GM23248 (cell line): ENCODE measurements around the gene YPEL2. TPM values are rescaled to one million over a fixed set of nuclear protein-coding genes. Genes with fewer than 3 reads are reported as not detected.
"Not testable (repeated sequence)": the region's sequence is repeated elsewhere in the genome, so short reads cannot be mapped to it uniquely, and the experiment has no call there.

Experiments used
- DNase-seq: peaks from one replicate; pipeline ENCODE4 v3.0.0-alpha.2; 2015
- H2AFZ ChIP-seq: fragments of 200-600 bp; sonication (generic); 2 replicates; pipeline ENCODE4 v1.6.1; 2016; ENCODE audit warnings: antibody characterized with exemption
- H3F3A ChIP-seq: fragments of 200-600 bp; sonication (generic); 2 replicates; pipeline ENCODE4 v1.6.1; 2016; ENCODE audit warnings: mild to moderate bottlenecking, antibody characterized with exemption, mixed run types; ENCODE audit not compliant: insufficient read depth
- H3K27ac ChIP-seq: fragments of 200-600 bp; sonication (generic); 2 replicates; pipeline ENCODE4 v1.5.1; 2016; ENCODE audit warnings: mild to moderate bottlenecking
- H3K27me3 ChIP-seq: fragments of 200-600 bp; sonication (generic); replicated peaks from 2 replicates; pipeline ENCODE4 v1.6.1; 2016; ENCODE audit warnings: mild to moderate bottlenecking; ENCODE audit not compliant: insufficient read depth
- H3K36me3 ChIP-seq: fragments of 200-600 bp; sonication (generic); 2 replicates; pipeline ENCODE4 v1.6.1; 2016; ENCODE audit warnings: low read depth, mild to moderate bottlenecking
- H3K4me1 ChIP-seq: fragments of 200-600 bp; sonication (generic); 2 replicates; pipeline ENCODE4 v1.6.1; 2016; ENCODE audit warnings: mild to moderate bottlenecking; ENCODE audit not compliant: insufficient read depth
- H3K4me2 ChIP-seq: fragments of 200-600 bp; sonication (generic); one replicate; pipeline ENCODE4 v1.6.1; 2016; ENCODE audit warnings: mild to moderate bottlenecking; ENCODE audit not compliant: unreplicated experiment
- H3K4me3 ChIP-seq: fragments of 200-600 bp; sonication (generic); 2 replicates; pipeline ENCODE4 v1.5.1; 2016; ENCODE audit warnings: mild to moderate bottlenecking
- H3K79me2 ChIP-seq: fragments of 200-600 bp; sonication (generic); 2 replicates; pipeline ENCODE4 v1.6.1; 2016; ENCODE audit warnings: mild to moderate bottlenecking; ENCODE audit not compliant: insufficient read depth
- H3K9ac ChIP-seq: fragments of 200-600 bp; sonication (generic); 2 replicates; pipeline ENCODE4 v1.6.1; 2016; ENCODE audit warnings: mild to moderate bottlenecking
- H3K9me2 ChIP-seq: fragments of 200-600 bp; sonication (generic); 2 replicates; pipeline ENCODE4 v1.6.1; 2016; ENCODE audit warnings: mixed run types, mild to moderate bottlenecking, moderate library complexity; ENCODE audit not compliant: insufficient read depth
- H3K9me3 ChIP-seq: fragments of 200-600 bp; sonication (generic); one replicate; pipeline ENCODE4 v1.6.1; 2017; ENCODE audit warnings: low read depth
- H4K20me1 ChIP-seq: fragments of 200-600 bp; sonication (generic); 2 replicates; pipeline ENCODE4 v1.6.0; 2016; ENCODE audit not compliant: insufficient read depth
- EZH2 ChIP-seq: fragments of 200-600 bp; sonication (generic); IDR thresholded peaks from 2 replicates; pipeline ENCODE4 v1.6.1; 2018; ENCODE audit warnings: antibody characterized with exemption, mild to moderate bottlenecking; ENCODE audit not compliant: insufficient read depth, poor library complexity, severe bottlenecking
- EZH2phosphoT487 ChIP-seq: fragments of 200-600 bp; sonication (generic); IDR thresholded peaks from 2 replicates; pipeline ENCODE4 v1.6.1; 2018; ENCODE audit warnings: antibody characterized with exemption, moderate library complexity, mild to moderate bottlenecking, low read depth; ENCODE audit not compliant: insufficient read depth
- WGBS, 2 experiments: methylation state at CpG; one replicate each; pipeline ENCODE4 v1.1.6; 2015 to 2017; ENCODE audit warnings: low lambda C conversion rate in 2 of 2, low coverage in 1 of 2; ENCODE audit errors: missing lambda C conversion rate in 2 of 2; 5-methylcytosine and 5-hydroxymethylcytosine counted together
- in situ Hi-C: fragments of 300-500 bp; cut with MboI; formaldehyde crosslinking; loops from 2 replicates; pipeline ENCODE4 v1.15.0; 2020
- polyA plus RNA-seq: library from polyadenylated mRNA; unstranded; fragments of >200 nt; fragmentation: Nextera tagmentation; extraction: Ambion mirVana; gene quantifications from 2 replicates; pipeline ENCODE4 v1.2.1, GENCODE V29; 2016
- total RNA-seq: library from RNA; depleted of rRNA; stranded (reverse); fragments of >200 nt; shearing (Covaris generic); gene quantifications from 2 replicates; pipeline ENCODE4 v1.2.3, GENCODE V29; 2014

Gene YPEL2
- total and polyA plus RNA-seq, 2 experiments from 2014 or later: 5.8 to 9.6 TPM

DNA sequence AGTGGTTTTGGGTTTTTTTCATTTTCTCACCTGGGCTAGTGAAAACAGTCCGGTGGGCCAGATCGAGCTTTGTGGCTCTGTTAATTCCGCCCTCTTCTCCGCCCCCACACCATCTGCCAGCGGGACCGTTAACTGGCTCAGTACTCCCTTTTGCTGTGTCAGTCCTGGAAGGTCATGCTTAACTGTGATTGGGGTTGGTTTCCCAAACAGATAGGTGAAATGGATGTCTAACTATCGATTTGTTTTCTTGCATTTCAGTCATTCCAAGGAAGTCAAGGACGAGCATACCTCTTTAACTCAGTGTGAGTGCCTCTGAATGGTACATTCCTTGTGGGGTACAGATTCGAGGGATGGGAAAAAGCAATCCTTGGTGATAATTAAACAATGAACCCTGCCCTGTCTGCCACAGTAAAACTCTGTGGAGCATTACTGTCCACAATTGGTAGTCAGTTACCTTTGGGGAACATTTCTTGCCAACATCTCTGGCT, 56.7 kb downstream of the YPEL2 start:
- 90% methylated on average over 9 of the region's 9 CpGs for WGBS, 2 experiments
- Histone ChIP-seq H3K9me3 (no peaks in the 10 kb centered on the region), H3F3A (no peaks in the 10 kb centered on the region), H4K20me1 (no peaks in the 10 kb centered on the region), H3K4me1 (no peaks in the 10 kb centered on the region), H2AFZ (no peak overlapping the region), H3K79me2 (0 out of 2 replicates have a peak, but pooled peaks cover 5% of the 10 kb centered on the region), H3K9ac (no peak overlapping the region), H3K4me2 (no peak overlapping the region), H3K9me2 (no peaks in the 10 kb centered on the region), H3K27me3 (no peaks in the 10 kb centered on the region), H3K36me3 (no peaks in the 10 kb centered on the region), H3K4me3 (no peak overlapping the region), H3K27ac (no peak overlapping the region)
- no peak for DNase-seq
- TF ChIP-seq EZH2phosphoT487: no peak
- TF ChIP-seq EZH2: no peak
- in situ Hi-C loops: no loop called here

DNA sequence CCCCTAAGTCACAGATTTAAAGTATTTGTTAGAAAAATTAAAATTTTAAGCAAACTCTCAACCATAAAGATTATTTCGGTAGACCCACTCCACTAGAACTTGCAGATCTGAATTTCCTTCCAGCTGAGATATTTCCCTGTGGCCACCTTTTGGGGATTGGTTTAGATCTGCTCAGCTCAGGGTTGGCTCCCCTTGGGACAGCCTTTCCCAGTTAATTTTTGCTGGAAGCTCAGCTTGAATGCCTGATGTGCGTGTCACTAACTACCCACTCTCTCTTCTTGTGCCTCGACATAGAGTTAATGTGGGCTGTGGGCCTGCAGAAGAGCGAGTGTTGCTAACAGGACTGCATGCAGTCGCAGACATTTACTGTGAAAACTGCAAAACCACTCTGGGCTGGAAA, 57.6 kb downstream of the YPEL2 start:
- Histone ChIP-seq H3F3A (no peaks in the 10 kb centered on the region), H3K4me3 (no peak overlapping the region), H3K9ac (no peak overlapping the region), H3K79me2 (0 out of 2 replicates have a peak, but pooled peaks cover 5% of the 10 kb centered on the region), H3K9me2 (no peaks in the 10 kb centered on the region), H3K4me1 (no peaks in the 10 kb centered on the region), H2AFZ (no peak overlapping the region), H4K20me1 (no peaks in the 10 kb centered on the region), H3K4me2 (no peak overlapping the region), H3K27ac (no peak overlapping the region), H3K36me3 (no peaks in the 10 kb centered on the region), H3K9me3 (no peaks in the 10 kb centered on the region), H3K27me3 (no peaks in the 10 kb centered on the region)
- WGBS, 2 experiments: 67 to 71% methylated on average over 5 of the region's 5 CpGs
- in situ Hi-C loops: no loop called here
- TF ChIP-seq EZH2phosphoT487 (no peak), EZH2 (no peak)
- peak; percentile 38 for DNase-seq

DNA sequence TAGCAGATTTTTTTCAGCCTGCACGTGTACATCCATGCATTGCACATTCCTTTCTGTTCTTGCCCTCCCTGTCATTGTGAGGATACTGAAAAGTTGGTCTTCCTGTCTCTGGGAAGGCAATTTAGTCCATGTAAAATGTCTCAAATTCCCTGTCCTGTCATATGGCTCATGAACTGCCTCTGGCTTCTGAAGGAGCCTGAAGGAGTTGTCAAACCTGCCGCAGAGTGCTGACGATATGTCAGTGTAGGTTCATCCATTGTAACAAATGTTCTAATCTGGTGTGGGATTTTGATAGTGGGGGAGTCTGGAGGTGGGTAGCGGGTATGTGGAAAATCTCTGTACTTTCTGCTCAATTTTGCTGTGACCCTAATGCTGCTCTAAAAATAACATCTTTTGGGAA, 59.6 kb downstream of the YPEL2 start:
- H3K36me3 ChIP-seq: no peaks in the 10 kb centered on the region
- H3K79me2 ChIP-seq: no peaks in the 10 kb centered on the region
- no peak overlapping the region for H3K4me2 ChIP-seq
- H3K4me3 ChIP-seq: no peak overlapping the region
- in situ Hi-C loops: no loop called here
- H3K27ac ChIP-seq: no peak overlapping the region
- H3K9ac ChIP-seq: no peak overlapping the region
- H3K4me1 ChIP-seq: no peaks in the 10 kb centered on the region
- H3K27me3 ChIP-seq: no peaks in the 10 kb centered on the region
- 88% methylated on average over 4 of the region's 4 CpGs for WGBS, 2 experiments
- DNase-seq: no peak
- no peak for TF ChIP-seq EZH2phosphoT487
- no peak for TF ChIP-seq EZH2
- no peaks in the 10 kb centered on the region for H3F3A ChIP-seq
- no peaks in the 10 kb centered on the region for H4K20me1 ChIP-seq
- no peak overlapping the region for H2AFZ ChIP-seq
- no peaks in the 10 kb centered on the region for H3K9me2 ChIP-seq
- no peaks in the 10 kb centered on the region for H3K9me3 ChIP-seq

DNA sequence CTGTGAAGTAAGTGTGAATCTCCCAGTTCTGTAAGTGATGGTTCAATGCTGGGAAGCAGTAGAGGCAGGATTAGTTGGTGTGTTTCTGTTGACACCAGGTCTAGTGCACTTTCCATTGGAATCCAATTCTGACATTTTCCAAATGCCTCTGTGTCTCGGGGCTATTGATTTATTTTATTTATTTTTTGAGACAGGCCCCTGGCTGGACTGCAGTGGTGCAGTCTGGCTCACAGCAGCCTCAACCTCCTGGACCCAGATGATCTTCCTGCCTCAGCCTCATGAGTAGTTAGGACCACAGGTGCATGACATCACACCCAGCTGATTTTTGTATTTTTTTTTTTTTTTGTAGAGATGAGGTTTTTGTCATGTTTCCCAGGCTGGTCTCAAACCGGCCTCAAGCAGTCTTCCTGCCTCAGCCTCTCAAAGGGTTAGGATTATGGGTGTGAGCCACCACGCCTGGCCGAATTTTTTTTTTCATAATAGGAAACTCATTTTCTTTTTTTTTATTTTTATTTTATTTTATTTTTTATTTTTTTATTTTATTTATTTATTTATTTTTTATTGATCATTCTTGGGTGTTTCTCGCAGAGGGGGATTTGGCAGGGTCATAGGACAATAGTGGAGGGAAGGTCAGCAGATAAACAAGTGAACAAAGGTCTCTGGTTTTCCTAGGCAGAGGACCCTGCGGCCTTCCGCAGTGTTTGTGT, 61.7 kb downstream of the YPEL2 start:
- WGBS, 2 experiments: 66 to 75% methylated on average over 5 of the region's 7 CpGs
- H3K27ac ChIP-seq: no peak overlapping the region
- no peak for TF ChIP-seq EZH2phosphoT487
- TF ChIP-seq EZH2: no peak
- DNase-seq: no peak
- no peaks in the 10 kb centered on the region for H3K27me3 ChIP-seq
- in situ Hi-C loops: no loop called here
- no peaks in the 10 kb centered on the region for H3K9me2 ChIP-seq
- H3K9me3 ChIP-seq: no peaks in the 10 kb centered on the region
- H3K4me1 ChIP-seq: no peaks in the 10 kb centered on the region
- no peaks in the 10 kb centered on the region for H3K79me2 ChIP-seq
- H4K20me1 ChIP-seq: no peaks in the 10 kb centered on the region
- no peaks in the 10 kb centered on the region for H3F3A ChIP-seq
- no peak overlapping the region for H3K4me3 ChIP-seq
- no peak overlapping the region for H3K4me2 ChIP-seq
- H3K36me3 ChIP-seq: no peaks in the 10 kb centered on the region
- no peak overlapping the region for H2AFZ ChIP-seq
- H3K9ac ChIP-seq: no peak overlapping the region

DNA sequence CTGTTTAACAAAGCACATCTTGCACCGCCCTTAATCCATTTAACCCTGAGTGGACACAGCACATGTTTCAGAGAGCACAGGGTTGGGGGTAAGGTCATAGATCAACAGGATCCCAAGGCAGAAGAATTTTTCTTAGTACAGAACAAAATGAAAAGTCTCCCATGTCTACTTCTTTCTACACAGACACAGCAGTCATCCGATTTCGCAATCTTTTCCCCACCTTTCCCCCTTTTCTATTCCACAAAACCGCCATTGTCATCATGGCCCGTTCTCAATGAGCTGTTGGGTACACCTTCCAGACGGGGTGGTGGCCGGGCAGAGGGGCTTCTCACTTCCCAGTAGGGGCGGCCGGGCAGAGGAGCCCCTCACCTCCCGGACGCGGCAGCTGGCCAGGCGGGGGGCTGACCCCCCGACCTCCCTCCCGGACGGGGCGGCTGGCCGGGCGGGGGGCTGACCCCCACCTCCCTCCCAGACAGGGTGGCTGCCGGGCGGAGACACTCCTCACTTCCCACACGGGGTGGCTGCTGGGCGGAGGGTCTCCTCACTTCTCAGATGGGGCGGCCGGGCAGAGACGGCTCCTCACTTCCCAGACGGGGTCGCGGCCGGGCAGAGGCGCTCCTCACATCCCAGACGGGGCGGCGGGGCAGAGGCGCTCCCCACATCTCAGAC, 62.4 kb downstream of the YPEL2 start:
- H3K27ac ChIP-seq, H3K9me3 ChIP-seq, in situ Hi-C loops, H3K27me3 ChIP-seq, H4K20me1 ChIP-seq, H3F3A ChIP-seq, DNase-seq, H3K9me2 ChIP-seq, H3K4me1 ChIP-seq, H3K4me2 ChIP-seq, H2AFZ ChIP-seq, H3K36me3 ChIP-seq, H3K9ac ChIP-seq, H3K4me3 ChIP-seq, H3K79me2 ChIP-seq: not testable (repeated sequence)
- WGBS, 2 experiments: 97 to 99% methylated on average over 6 to 31 of the region's 35 CpGs
